Osteocyte (in vitro differentiated cells): ENCODE data around the gene RPS6KC1. TPM values are rescaled to one million over a fixed set of nuclear protein-coding genes. Genes with fewer than 3 reads are reported as not detected.

Experiments
- DNase-seq: peaks from one replicate; pipeline ENCODE4 v3.0.0; 2021; ENCODE audit warnings: mixed read lengths; ENCODE audit not compliant: unreplicated experiment; ENCODE audit errors: extremely low spot score
- H3K27ac Mint-ChIP-seq: one replicate; pipeline ENCODE4 v1.8.0; 2021; ENCODE audit warnings: mild to moderate bottlenecking, mixed read lengths; ENCODE audit not compliant: unreplicated experiment
- H3K27me3 Mint-ChIP-seq: one replicate; pipeline ENCODE4 v1.8.0; 2021; ENCODE audit warnings: mixed read lengths; ENCODE audit not compliant: unreplicated experiment
- H3K36me3 Mint-ChIP-seq: one replicate; pipeline ENCODE4 v1.8.0; 2021; ENCODE audit warnings: mixed read lengths; ENCODE audit not compliant: unreplicated experiment
- H3K4me1 Mint-ChIP-seq: one replicate; pipeline ENCODE4 v1.8.0; 2021; ENCODE audit warnings: mixed read lengths; ENCODE audit not compliant: unreplicated experiment
- H3K4me3 Mint-ChIP-seq: one replicate; pipeline ENCODE4 v1.8.0; 2021; ENCODE audit warnings: mild to moderate bottlenecking, moderate library complexity, mixed read lengths; ENCODE audit not compliant: unreplicated experiment
- H3K9me3 Mint-ChIP-seq: one replicate; pipeline ENCODE4 v1.8.0; 2021; ENCODE audit warnings: mixed read lengths; ENCODE audit not compliant: unreplicated experiment
- total RNA-seq: library from RNA; stranded (reverse); gene quantifications from 2 replicates; pipeline ENCODE4 v1.2.1, GENCODE V29; 2021
- TF ChIP-seq, protein P1 (sequence below): fragments of 200-600 bp; sonication (generic); IDR thresholded peaks from 2 replicates; pipeline ENCODE4 v1.5.0; 2021; ENCODE audit warnings: antibody characterized with exemption, mild to moderate bottlenecking, moderate library complexity

RPS6KC1 gene
- total RNA-seq, 1 donor from 2014 or later: 19.6 TPM

DNA sequence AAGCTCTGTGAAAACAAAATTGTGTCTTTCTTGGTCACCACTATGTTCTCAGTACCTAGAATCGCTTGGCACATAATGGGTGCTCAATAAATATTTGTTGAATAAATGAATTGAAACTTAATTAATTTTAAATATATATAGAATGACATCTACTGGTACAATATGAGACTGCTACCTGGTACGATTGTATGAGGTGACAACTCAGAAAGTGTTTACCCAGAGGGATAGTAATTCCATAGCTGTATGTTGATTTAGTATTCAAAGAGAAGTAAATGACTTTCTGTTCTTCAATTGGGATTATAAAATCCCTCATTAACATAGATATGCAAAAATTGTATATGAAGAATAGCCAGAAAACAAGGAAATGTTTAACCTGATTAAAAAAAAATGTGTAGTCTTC is 128.7 kb downstream of the RPS6KC1 start:
- H3K27me3 Mint-ChIP-seq: no peaks in the 10 kb centered on the region
- TF ChIP-seq, protein P1, sequence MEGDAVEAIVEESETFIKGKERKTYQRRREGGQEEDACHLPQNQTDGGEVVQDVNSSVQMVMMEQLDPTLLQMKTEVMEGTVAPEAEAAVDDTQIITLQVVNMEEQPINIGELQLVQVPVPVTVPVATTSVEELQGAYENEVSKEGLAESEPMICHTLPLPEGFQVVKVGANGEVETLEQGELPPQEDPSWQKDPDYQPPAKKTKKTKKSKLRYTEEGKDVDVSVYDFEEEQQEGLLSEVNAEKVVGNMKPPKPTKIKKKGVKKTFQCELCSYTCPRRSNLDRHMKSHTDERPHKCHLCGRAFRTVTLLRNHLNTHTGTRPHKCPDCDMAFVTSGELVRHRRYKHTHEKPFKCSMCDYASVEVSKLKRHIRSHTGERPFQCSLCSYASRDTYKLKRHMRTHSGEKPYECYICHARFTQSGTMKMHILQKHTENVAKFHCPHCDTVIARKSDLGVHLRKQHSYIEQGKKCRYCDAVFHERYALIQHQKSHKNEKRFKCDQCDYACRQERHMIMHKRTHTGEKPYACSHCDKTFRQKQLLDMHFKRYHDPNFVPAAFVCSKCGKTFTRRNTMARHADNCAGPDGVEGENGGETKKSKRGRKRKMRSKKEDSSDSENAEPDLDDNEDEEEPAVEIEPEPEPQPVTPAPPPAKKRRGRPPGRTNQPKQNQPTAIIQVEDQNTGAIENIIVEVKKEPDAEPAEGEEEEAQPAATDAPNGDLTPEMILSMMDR: no peak
- H3K36me3 Mint-ChIP-seq: peaks cover 28% of the 10 kb centered on the region
- no peak for DNase-seq
- H3K4me3 Mint-ChIP-seq: no peak overlapping the region
- H3K4me1 Mint-ChIP-seq: no peaks in the 10 kb centered on the region
- H3K27ac Mint-ChIP-seq: no peak overlapping the region
- H3K9me3 Mint-ChIP-seq: peaks cover 12% of the 10 kb centered on the region

- no peaks in the 10 kb centered on the region for H3K27me3 Mint-ChIP-seq
- H3K36me3 Mint-ChIP-seq: peaks cover 31% of the 10 kb centered on the region
- TF ChIP-seq, protein P1: no peak
- no peaks in the 10 kb centered on the region for H3K4me1 Mint-ChIP-seq
- no peak overlapping the region for H3K4me3 Mint-ChIP-seq
- DNase-seq: no peak
- peaks cover 19% of the 10 kb centered on the region for H3K9me3 Mint-ChIP-seq
- no peak overlapping the region for H3K27ac Mint-ChIP-seq
Observed at GRCh38 chr1:213180833-213181232, 129.8 kb downstream of the RPS6KC1 start.

DNA sequence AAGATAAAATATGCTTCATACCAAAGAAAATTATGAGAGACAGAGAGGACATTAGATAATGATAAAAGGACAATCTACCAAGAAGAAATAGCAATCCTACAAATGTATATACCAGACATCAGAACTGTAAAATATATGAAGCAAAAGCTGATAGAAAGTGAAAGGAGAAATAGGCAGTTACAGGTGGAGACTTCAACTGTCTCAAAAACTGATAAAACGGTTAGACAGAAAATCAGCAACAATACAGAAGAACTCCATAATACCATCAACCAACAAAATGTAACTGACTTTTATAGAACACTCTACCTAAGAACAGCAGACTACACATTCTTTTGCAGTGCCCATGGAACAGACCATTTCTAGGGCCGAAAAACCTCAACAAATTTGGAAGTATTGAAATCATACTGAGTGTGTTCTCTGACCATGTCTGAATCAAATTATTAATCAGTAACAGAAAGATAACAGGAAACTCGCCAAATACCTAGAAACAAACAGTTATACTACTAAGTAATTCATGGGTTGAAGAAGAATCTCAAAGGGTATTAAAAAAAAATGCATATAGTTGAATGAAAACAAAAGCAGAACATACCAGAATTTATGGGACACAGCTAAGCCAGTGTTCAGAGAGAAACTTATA is 132.1 kb downstream of the RPS6KC1 start:
- no peaks in the 10 kb centered on the region for H3K27me3 Mint-ChIP-seq
- peaks cover 29% of the 10 kb centered on the region for H3K9me3 Mint-ChIP-seq
- H3K4me1 Mint-ChIP-seq: no peaks in the 10 kb centered on the region
- peaks cover 36% of the 10 kb centered on the region for H3K36me3 Mint-ChIP-seq
- DNase-seq: no peak
- no peak overlapping the region for H3K4me3 Mint-ChIP-seq
- no peak overlapping the region for H3K27ac Mint-ChIP-seq
- TF ChIP-seq, protein P1: no peak

DNA sequence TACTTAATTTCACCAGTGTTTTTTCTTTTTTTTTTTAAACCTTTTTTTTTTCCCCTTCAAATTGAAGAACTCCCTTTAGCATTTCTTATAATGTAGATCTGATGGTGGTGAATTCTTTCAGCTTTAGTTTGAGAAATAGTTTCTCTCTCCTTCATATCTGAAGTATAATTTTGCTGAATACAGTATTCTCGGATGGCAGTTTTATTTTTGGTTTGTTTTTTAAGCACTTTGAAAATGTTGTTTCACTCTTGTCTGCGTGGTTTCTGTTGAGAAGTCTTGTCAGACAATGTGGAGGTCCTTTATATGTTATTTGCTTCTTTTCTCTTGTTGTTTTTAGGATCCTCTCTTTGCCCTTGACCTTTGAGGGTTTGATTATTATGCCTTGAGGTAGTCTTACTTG is 135.1 kb downstream of the RPS6KC1 start:
- Mint-ChIP-seq H3K4me1 (no peaks in the 10 kb centered on the region), H3K27me3 (no peaks in the 10 kb centered on the region), H3K36me3 (peaks cover 42% of the 10 kb centered on the region), H3K27ac (no peak overlapping the region), H3K9me3 (peaks cover 34% of the 10 kb centered on the region), H3K4me3 (no peak overlapping the region)
- TF ChIP-seq, protein P1: no peak
- no peak for DNase-seq

DNA sequence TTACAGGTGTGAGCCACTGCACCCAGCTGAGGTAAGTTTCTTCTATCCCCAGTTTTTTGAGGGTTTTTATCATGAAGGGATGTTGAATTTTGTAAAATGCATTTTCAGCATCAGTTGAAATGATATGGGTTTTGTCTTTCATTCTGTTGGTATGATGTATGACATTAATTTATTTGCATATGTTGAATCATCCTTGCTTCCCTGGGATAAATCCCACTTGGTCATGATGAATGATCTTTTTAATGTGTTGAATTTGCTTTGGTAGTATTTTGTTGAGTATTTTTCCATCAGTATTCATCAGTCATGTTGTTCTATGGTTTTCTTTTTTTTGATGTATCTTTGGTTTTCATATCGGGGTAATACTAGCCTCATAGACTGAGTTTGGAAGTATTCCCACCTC is 141.0 kb downstream of the RPS6KC1 start:
- Mint-ChIP-seq H3K36me3 (peaks cover 35% of the 10 kb centered on the region), H3K27me3 (no peaks in the 10 kb centered on the region), H3K27ac (no peak overlapping the region), H3K4me1 (no peaks in the 10 kb centered on the region), H3K9me3 (peaks cover 25% of the 10 kb centered on the region), H3K4me3 (no peak overlapping the region)
- no peak for DNase-seq
- TF ChIP-seq, protein P1: no peak
